ENCODE data around the gene IKZF1. TPM values are rescaled to one million over a fixed set of nuclear protein-coding genes. Genes with fewer than 3 reads are reported as not detected.
A peak's percentile ranks its signal among the peaks of the same experiment; 100 is the strongest.

IKZF1 gene
- total RNA-seq, 1 experiment from 2014 or later, result not detected

- in situ Hi-C loops (cut with HindIII; ENCODE audit: low pct_unique_long_range_greater_than_20kb, low sequenced_read_pairs), result no loop called here
These were observed 52.9 kb downstream of the IKZF1 start for GRCh38 chr7:50357426-50357825.

GRCh38 chr7:50358041-50358705 lies 53.7 kb downstream of the IKZF1 start:
- in situ Hi-C loops (cut with HindIII; ENCODE audit: low pct_unique_long_range_greater_than_20kb, low sequenced_read_pairs), result no loop called here
- no peak for DNase-seq (ENCODE audit: low read depth, low spot score)

More at GRCh38 chr7:50357426-50357825, 52.9 kb downstream of the IKZF1 start:
- DNase-seq (ENCODE audit: low read depth, low spot score), result no peak

- in situ Hi-C loops (cut with HindIII; ENCODE audit: low pct_unique_long_range_greater_than_20kb, low sequenced_read_pairs), result no loop called here
- no peak for DNase-seq (ENCODE audit: low read depth, low spot score)
These were observed 54.3 kb downstream of the IKZF1 start for GRCh38 chr7:50358779-50359178.

- DNase-seq (ENCODE audit: low read depth, low spot score), result no peak
- in situ Hi-C loops (cut with HindIII; ENCODE audit: low pct_unique_long_range_greater_than_20kb, low sequenced_read_pairs), result no loop called here
These were observed 54.9 kb downstream of the IKZF1 start for GRCh38 chr7:50359258-50359994.

GRCh38 chr7:50359995-50360925 lies 55.7 kb downstream of the IKZF1 start:
- DNase-seq (ENCODE audit: low read depth, low spot score), result no peak
- in situ Hi-C loops (cut with HindIII; ENCODE audit: low pct_unique_long_range_greater_than_20kb, low sequenced_read_pairs), result no loop called here

GRCh38 chr7:50362142-50362541 lies 57.6 kb downstream of the IKZF1 start:
- in situ Hi-C loops (cut with HindIII; ENCODE audit: low pct_unique_long_range_greater_than_20kb, low sequenced_read_pairs), result no loop called here
- no peak for DNase-seq (ENCODE audit: low read depth, low spot score)

GRCh38 chr7:50362712-50363282 lies 58.3 kb downstream of the IKZF1 start:
- in situ Hi-C loops (cut with HindIII; ENCODE audit: low pct_unique_long_range_greater_than_20kb, low sequenced_read_pairs), result no loop called here
- DNase-seq (ENCODE audit: low read depth, low spot score), result no peak

GRCh38 chr7:50363327-50364060 lies 59.0 kb downstream of the IKZF1 start:
- in situ Hi-C loops (cut with HindIII; ENCODE audit: low pct_unique_long_range_greater_than_20kb, low sequenced_read_pairs), result no loop called here
- DNase-seq (ENCODE audit: low read depth, low spot score), result no peak

- no peak for DNase-seq (ENCODE audit: low read depth, low spot score)
- in situ Hi-C loops (cut with HindIII; ENCODE audit: low pct_unique_long_range_greater_than_20kb, low sequenced_read_pairs), result no loop called here
These were observed 60.1 kb downstream of the IKZF1 start for GRCh38 chr7:50364645-50365044.

- in situ Hi-C loops (cut with HindIII; ENCODE audit: low pct_unique_long_range_greater_than_20kb, low sequenced_read_pairs), result no loop called here
- DNase-seq (ENCODE audit: low read depth, low spot score), result no peak
These were observed 61.8 kb downstream of the IKZF1 start for GRCh38 chr7:50366311-50366710.

GRCh38 chr7:50367100-50367499 lies 62.6 kb downstream of the IKZF1 start:
- no peak for DNase-seq (ENCODE audit: low read depth, low spot score)
- in situ Hi-C loops (cut with HindIII; ENCODE audit: low pct_unique_long_range_greater_than_20kb, low sequenced_read_pairs), result no loop called here

- DNase-seq (ENCODE audit: low read depth, low spot score), result no peak
- in situ Hi-C loops (cut with HindIII; ENCODE audit: low pct_unique_long_range_greater_than_20kb, low sequenced_read_pairs), result no loop called here
These were observed 63.1 kb downstream of the IKZF1 start for GRCh38 chr7:50367570-50367969.

- no peak for DNase-seq (ENCODE audit: low read depth, low spot score)
- in situ Hi-C loops (cut with HindIII; ENCODE audit: low pct_unique_long_range_greater_than_20kb, low sequenced_read_pairs), result no loop called here
These were observed 63.9 kb downstream of the IKZF1 start for GRCh38 chr7:50368366-50368765.

- DNase-seq (ENCODE audit: low read depth, low spot score), result peak; percentile 74
- in situ Hi-C loops (cut with HindIII; ENCODE audit: low pct_unique_long_range_greater_than_20kb, low sequenced_read_pairs), result no loop called here
These were observed 64.9 kb downstream of the IKZF1 start for GRCh38 chr7:50369143-50370026.

GRCh38 chr7:50370884-50371283 lies 66.4 kb downstream of the IKZF1 start:
- DNase-seq (ENCODE audit: low read depth, low spot score), result no peak
- in situ Hi-C loops (cut with HindIII; ENCODE audit: low pct_unique_long_range_greater_than_20kb, low sequenced_read_pairs), result no loop called here

- in situ Hi-C loops (cut with HindIII; ENCODE audit: low pct_unique_long_range_greater_than_20kb, low sequenced_read_pairs), result no loop called here
- no peak for DNase-seq (ENCODE audit: low read depth, low spot score)
These were observed 67.1 kb downstream of the IKZF1 start for GRCh38 chr7:50371551-50372021.

Data from SK-MEL-5 (cell line).